ENCODE results near the gene TCHP. TPM values are rescaled to one million over a fixed set of nuclear protein-coding genes. Genes with fewer than 3 reads are reported as not detected.

TCHP gene
- total RNA-seq, 1 experiment from 2014 or later: 13.3 TPM

DNA sequence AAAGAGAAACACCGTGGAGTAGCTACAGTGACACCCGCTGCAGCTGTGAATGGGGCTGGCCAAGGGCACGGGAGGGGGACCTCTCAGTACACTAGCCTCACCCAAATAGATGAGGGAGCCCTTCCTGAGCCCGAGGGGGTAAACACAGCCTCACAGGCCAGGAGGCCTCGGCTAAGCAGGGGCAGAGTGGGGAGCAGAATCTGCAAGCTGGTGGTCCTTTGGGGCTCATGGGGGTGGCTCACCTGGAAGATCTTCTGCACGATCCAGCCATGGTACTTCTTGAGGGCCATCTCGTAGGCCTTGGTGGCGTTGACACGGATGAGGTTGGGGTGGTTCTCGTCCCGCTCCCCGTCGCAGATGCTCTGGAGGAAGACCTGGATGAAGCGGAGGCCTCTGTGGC, 44.7 kb upstream of the TCHP start:
- Histone ChIP-seq H4K20me1 (ENCODE audit: control insufficient read depth, insufficient read depth, insufficient read length) (no peaks in the 10 kb centered on the region), H3K27ac (ENCODE audit: insufficient read length, low read depth, low read length) (no peak overlapping the region), H2BK12ac (ENCODE audit: insufficient read length, low read depth, low read length) (no peak overlapping the region), H3K23me2 (ENCODE audit: insufficient read length, low read depth, low read length, poor library complexity, severe bottlenecking) (no peaks in the 10 kb centered on the region), H3K4me2 (ENCODE audit: insufficient read depth, insufficient read length, low read length) (no peak overlapping the region), H4K8ac (replicated peaks; ENCODE audit: insufficient read length, low read depth, low read length) (no peak overlapping the region), H2AK5ac (ENCODE audit: insufficient read length, low read length) (no peak overlapping the region), H3K4me1 (ENCODE audit: insufficient read depth, low read length) (no peaks in the 10 kb centered on the region), H3K56ac (ENCODE audit: insufficient read length, low read depth, low read length) (no peak overlapping the region), H2BK15ac (ENCODE audit: low read depth, low read length) (no peak overlapping the region), H3K4ac (ENCODE audit: low read depth, low read length) (no peak overlapping the region), H3K23ac (ENCODE audit: insufficient read length, low read depth, low read length) (no peak overlapping the region), H3K79me1 (ENCODE audit: insufficient read depth, low read depth, low read length, poor library complexity, severe bottlenecking) (no peaks in the 10 kb centered on the region), H4K5ac (ENCODE audit: insufficient read length, low read depth, low read length) (no peak overlapping the region), H2AFZ (ENCODE audit: low read length) (no peak overlapping the region), H3K18ac (ENCODE audit: insufficient read length, low read depth, low read length) (no peak overlapping the region), H2BK120ac (ENCODE audit: low read depth, low read length, poor library complexity, severe bottlenecking) (no peak overlapping the region), H3K79me2 (ENCODE audit: insufficient read depth, low read length) (no peaks in the 10 kb centered on the region), H3K9ac (ENCODE audit: extremely low read depth, insufficient read length, low read length) (no peak overlapping the region), H3K14ac (ENCODE audit: insufficient read depth, low read length) (no peak overlapping the region), H2BK5ac (ENCODE audit: insufficient read length, low read length) (no peak overlapping the region), H3K27me3 (ENCODE audit: insufficient read depth, low read length) (no peaks in the 10 kb centered on the region), H3T11ph (ENCODE audit: low read length) (no peak overlapping the region), H2BK20ac (ENCODE audit: low read depth, low read length, poor library complexity, severe bottlenecking) (no peak overlapping the region), H3K9me3 (ENCODE audit: control insufficient read depth, low read depth, low read length) (no peaks in the 10 kb centered on the region), H4K91ac (ENCODE audit: insufficient read length, low read depth, low read length) (no peak overlapping the region)
- no CpG with 5 or more reads among the region's 14 CpGs for WGBS (ENCODE audit: extremely low coverage, insufficient read length, low lambda C conversion rate)
- H3K4me3 Mint-ChIP-seq: no peak overlapping the region
- no peak for DNase-seq
- H3K27ac Mint-ChIP-seq: no peak overlapping the region; a peak in 1 of 7 replicates
- H3K9me3 Mint-ChIP-seq: no peaks in the 10 kb centered on the region
- H3K36me3 Mint-ChIP-seq (ENCODE audit: insufficient read depth in 1 of 3, low read depth in 3 of 3): peaks cover 3 to 10% (median 6%) of the 10 kb centered on the region in 3 experiments; a peak in 5 of 7 replicates
- H3K27me3 Mint-ChIP-seq (ENCODE audit: low read depth): no peaks in the 10 kb centered on the region
- H3K4me1 Mint-ChIP-seq: no peaks in the 10 kb centered on the region
- TF ChIP-seq, protein P1, sequence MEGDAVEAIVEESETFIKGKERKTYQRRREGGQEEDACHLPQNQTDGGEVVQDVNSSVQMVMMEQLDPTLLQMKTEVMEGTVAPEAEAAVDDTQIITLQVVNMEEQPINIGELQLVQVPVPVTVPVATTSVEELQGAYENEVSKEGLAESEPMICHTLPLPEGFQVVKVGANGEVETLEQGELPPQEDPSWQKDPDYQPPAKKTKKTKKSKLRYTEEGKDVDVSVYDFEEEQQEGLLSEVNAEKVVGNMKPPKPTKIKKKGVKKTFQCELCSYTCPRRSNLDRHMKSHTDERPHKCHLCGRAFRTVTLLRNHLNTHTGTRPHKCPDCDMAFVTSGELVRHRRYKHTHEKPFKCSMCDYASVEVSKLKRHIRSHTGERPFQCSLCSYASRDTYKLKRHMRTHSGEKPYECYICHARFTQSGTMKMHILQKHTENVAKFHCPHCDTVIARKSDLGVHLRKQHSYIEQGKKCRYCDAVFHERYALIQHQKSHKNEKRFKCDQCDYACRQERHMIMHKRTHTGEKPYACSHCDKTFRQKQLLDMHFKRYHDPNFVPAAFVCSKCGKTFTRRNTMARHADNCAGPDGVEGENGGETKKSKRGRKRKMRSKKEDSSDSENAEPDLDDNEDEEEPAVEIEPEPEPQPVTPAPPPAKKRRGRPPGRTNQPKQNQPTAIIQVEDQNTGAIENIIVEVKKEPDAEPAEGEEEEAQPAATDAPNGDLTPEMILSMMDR (conservative IDR thresholded peaks at IDR 0.05): no peak

Data from H9 (cell line).